SK-N-SH (cell line): ENCODE data around the gene NLRP7. TPM values are rescaled to one million over a fixed set of nuclear protein-coding genes. Genes with fewer than 3 reads are reported as not detected.
"Not testable (repeated sequence)": the region's sequence is repeated elsewhere in the genome, so short reads cannot be mapped to it uniquely, and the experiment has no call there.

Experiments
- CTCF ChIA-PET: fragments of 300-600, 350-600 bp; formaldehyde crosslinking; extraction: SDS; loops from one replicate; lab custom pipeline; 2021; lab: Yijun Ruan, JAX
- POLR2A ChIA-PET: fragments of 350-600 bp; sonication (Branson Sonifier 250); formaldehyde crosslinking; extraction: SDS; loops from one replicate; lab custom pipeline; 2020; ENCODE audit warnings: antibody characterized with exemption, inconsistent platforms; lab: Yijun Ruan, JAX
- DNase-seq: peaks from one replicate; pipeline ENCODE4 v3.0.0; 2012
- H2AFZ ChIP-seq: fragments of 200-600 bp; sonication (generic); 2 replicates; pipeline ENCODE4 v1.8.1; 2016; ENCODE audit warnings: antibody characterized with exemption, mild to moderate bottlenecking, low read depth
- H3F3A ChIP-seq: fragments of 200-600 bp; sonication (generic); replicated peaks from 2 replicates; pipeline ENCODE3; 2016; ENCODE audit warnings: antibody characterized with exemption, mild to moderate bottlenecking; ENCODE audit not compliant: insufficient read depth
- H3K27ac ChIP-seq, 2 experiments: fragments of 200-500 bp in 1 of 2; fragments of 200-600 bp in 1 of 2; sonication (Bioruptor generic) in 1 of 2; sonication (generic), shearing (Covaris generic) in 1 of 2; 2 replicates each; pipeline versions ENCODE4 v1.5.1 to v1.6.1; 2014 to 2016; ENCODE audit warnings: low read depth in 2 of 2, inconsistent platforms in 1 of 2, low read length in 1 of 2, mild to moderate bottlenecking in 1 of 2, mixed read lengths in 1 of 2
- H3K27me3 ChIP-seq: fragments of 200-600 bp; sonication (generic), shearing (Covaris generic); 2 replicates; pipeline ENCODE4 v1.6.1; 2016; ENCODE audit warnings: mixed run types; ENCODE audit not compliant: insufficient read depth
- H3K36me3 ChIP-seq, 2 experiments: fragments of 200-500 bp in 1 of 2; fragments of 200-600 bp in 1 of 2; sonication (Bioruptor generic) in 1 of 2; sonication (generic) in 1 of 2; replicated peaks in 1 of 2; 2 replicates each; pipeline versions ENCODE3 to v1.5.1; 2014 to 2016; ENCODE audit warnings: low read length in 1 of 2, mild to moderate bottlenecking in 1 of 2; ENCODE audit not compliant: insufficient read depth in 2 of 2, control insufficient read depth in 1 of 2
- H3K4me1 ChIP-seq, 2 experiments: fragments of 200-500 bp in 1 of 2; fragments of 200-600 bp in 1 of 2; sonication (Bioruptor generic) in 1 of 2; sonication (generic), shearing (Covaris generic) in 1 of 2; 2 replicates each; pipeline versions ENCODE4 v1.5.1 to v1.6.1; 2014 to 2016; ENCODE audit warnings: low read depth in 1 of 2, low read length in 1 of 2, mixed run types in 1 of 2; ENCODE audit not compliant: insufficient read depth in 2 of 2, control insufficient read depth in 1 of 2
- H3K4me2 ChIP-seq: fragments of 200-600 bp; sonication (generic), shearing (Covaris generic); 2 replicates; pipeline ENCODE4 v1.6.1; 2017; ENCODE audit warnings: mixed run types
- H3K4me3 ChIP-seq, 2 experiments: fragments of 200-500 bp in 1 of 2; fragments of 200-600 bp in 1 of 2; sonication (Bioruptor generic) in 1 of 2; sonication (generic), shearing (Covaris generic) in 1 of 2; 2 replicates each; pipeline versions ENCODE4 v1.5.1 to v1.8.1; 2014 to 2016; ENCODE audit warnings: low read depth in 2 of 2, inconsistent platforms in 1 of 2, low read length in 1 of 2, mild to moderate bottlenecking in 1 of 2, mixed read lengths in 1 of 2, moderate library complexity in 1 of 2
- H3K79me2 ChIP-seq: fragments of 200-600 bp; sonication (generic); 2 replicates; pipeline ENCODE4 v1.8.1; 2017; ENCODE audit warnings: mild to moderate bottlenecking; ENCODE audit not compliant: insufficient read depth
- H3K9ac ChIP-seq: fragments of 200-600 bp; sonication (generic); 2 replicates; pipeline ENCODE4 v1.6.1; 2017; ENCODE audit warnings: mixed run types
- H3K9me2 ChIP-seq: fragments of 200-600 bp; sonication (generic); 2 replicates; pipeline ENCODE4 v1.6.1; 2017; ENCODE audit warnings: mixed run types
- H3K9me3 ChIP-seq: fragments of 200-600 bp; sonication (generic); 2 replicates; pipeline ENCODE4 v1.6.1; 2017; ENCODE audit warnings: mixed run types, mild to moderate bottlenecking, moderate library complexity
- H4K20me1 ChIP-seq: fragments of 200-600 bp; sonication (generic); 2 replicates; pipeline ENCODE4 v1.6.1; 2017; ENCODE audit warnings: mild to moderate bottlenecking, mixed run types; ENCODE audit not compliant: insufficient read depth
- EZH2phosphoT487 ChIP-seq: fragments of 200-600 bp; sonication (generic); IDR thresholded peaks from 2 replicates; pipeline ENCODE4 v1.6.1; 2017; ENCODE audit warnings: low read depth, mixed run types, mild to moderate bottlenecking, antibody characterized with exemption, moderate library complexity, borderline replicate concordance
- GATA2 ChIP-seq: sonication (generic); formaldehyde crosslinking; IDR thresholded peaks from 2 replicates; pipeline ENCODE4 v1.5.0; 2020; ENCODE audit warnings: mild to moderate bottlenecking, missing genetic modification reagents
- IRF3 ChIP-seq: fragments of 150-350 bp; IDR thresholded peaks from 2 replicates; pipeline ENCODE4 v1.6.1; 2016; ENCODE audit warnings: mild to moderate bottlenecking, low read depth, low read length
- MEF2A ChIP-seq: IDR thresholded peaks from 2 replicates; pipeline ENCODE4 v1.4.0; 2012; ENCODE audit warnings: low read depth, borderline replicate concordance
- MXI1 ChIP-seq: IDR thresholded peaks from 2 replicates; pipeline ENCODE4 v1.6.1; 2012; ENCODE audit warnings: mild to moderate bottlenecking, low read depth, low read length, improper control_type of control experiment
- PBX3 ChIP-seq: IDR thresholded peaks from 2 replicates; pipeline ENCODE4; 2012
- POLR2AphosphoS5 ChIP-seq: IDR thresholded peaks from 2 replicates; pipeline ENCODE4 v1.6.1; 2012; ENCODE audit warnings: low read depth, low read length
- RXRA ChIP-seq: IDR thresholded peaks from 2 replicates; pipeline ENCODE4 v1.4.0; 2012; ENCODE audit warnings: low read depth, mild to moderate bottlenecking, borderline replicate concordance
- TAF1 ChIP-seq: IDR thresholded peaks from 2 replicates; pipeline ENCODE4 v1.6.1; 2012; ENCODE audit warnings: low read depth, mild to moderate bottlenecking, low read length, moderate library complexity, borderline replicate concordance
- TCF12 ChIP-seq: IDR thresholded peaks from 2 replicates; pipeline ENCODE4 v1.4.0; 2012
- USF2 ChIP-seq: fragments of 150-350 bp; IDR thresholded peaks from 2 replicates; pipeline ENCODE4 v1.6.1; 2017; ENCODE audit warnings: antibody characterized with exemption, low read length, low read depth, borderline replicate concordance
- WGBS: methylation state at CpG from one replicate; pipeline ENCODE4 v1.1.6; 2017; ENCODE audit warnings: low lambda C conversion rate; 5-methylcytosine and 5-hydroxymethylcytosine counted together
- polyA plus RNA-seq, 3 experiments: library from polyadenylated mRNA; depleted of rRNA; stranded (reverse); fragments of >200 nt; gene quantifications; 2 replicates each; pipeline ENCODE4 v1.2.3, GENCODE V29; 2012

NLRP7 gene
- polyA plus RNA-seq, 1 of the 3 experiments (the other 2 are of a cell fraction), result not detected

- ChIA-PET CTCF (no interaction called here), POLR2A (no interaction called here)
- no peaks in the 10 kb centered on the region for H4K20me1 ChIP-seq
- TF ChIP-seq GATA2 (CRISPR knock-in tag), result no peak
- TF ChIP-seq TAF1, result no peak
- no peak for TF ChIP-seq MXI1
- TF ChIP-seq MEF2A, result no peak
- no peak for TF ChIP-seq USF2
- TF ChIP-seq IRF3, result no peak
- no peak for TF ChIP-seq TCF12
- TF ChIP-seq POLR2AphosphoS5, result no peak
- TF ChIP-seq RXRA, result no peak
- no peak for TF ChIP-seq PBX3
- TF ChIP-seq EZH2phosphoT487, result no peak
- TF ChIP-seq, all 33 proteins: peak for 0
- Histone ChIP-seq H3K36me3 (no peaks in the 10 kb centered on the region), H3K4me1 (no peaks in the 10 kb centered on the region), H3F3A (no peaks in the 10 kb centered on the region), H3K27me3 (peaks cover 27% of the 10 kb centered on the region; the same call in 1 of the 2 replicates), H3K79me2 (no peaks in the 10 kb centered on the region), H3K9ac (no peak overlapping the region), H3K27ac (no peak overlapping the region), H2AFZ (no peak overlapping the region), H3K9me2 (no peaks in the 10 kb centered on the region), H3K4me3 (no peak overlapping the region), H3K4me2 (no peak overlapping the region), H3K9me3 (no peaks in the 10 kb centered on the region)
- no peak for DNase-seq
- WGBS, result 8% methylated on average over 5 of the region's 5 CpGs
These were observed 41.9 kb downstream of the NLRP7 start for GRCh38 chr19:54905421-54905802.

GRCh38 chr19:54904261-54904660 lies 43.1 kb downstream of the NLRP7 start:
- H3F3A ChIP-seq, POLR2A ChIA-PET, H3K9me3 ChIP-seq, H3K9me2 ChIP-seq, H3K9ac ChIP-seq, DNase-seq, H3K27ac ChIP-seq, H3K79me2 ChIP-seq, H3K4me3 ChIP-seq, H3K36me3 ChIP-seq, H3K4me1 ChIP-seq, H4K20me1 ChIP-seq, H2AFZ ChIP-seq, H3K4me2 ChIP-seq, CTCF ChIA-PET: not testable (repeated sequence)
- H3K27me3 ChIP-seq, result peaks cover 34% of the 10 kb centered on the region; the same call in 1 of the 2 replicates
- 11% methylated on average over 4 of the region's 4 CpGs for WGBS
